Skin epidermis (tissue), 12 donors: ENCODE results near the gene B3GNT7.
"Not testable (repeated sequence)": the region's sequence is repeated elsewhere in the genome, so short reads cannot be mapped to it uniquely, and the experiment has no call there.

Source experiments
- H3K27ac ChIP-seq, 21 experiments: fragments of 200-600 bp; sonication (generic) in 11 of 21; one replicate each; pipeline ENCODE4 v1.5.0; 2020; ENCODE audit warnings: mild to moderate bottlenecking in 3 of 21, inconsistent platforms in 2 of 21, moderate library complexity in 2 of 21
- H3K4me3 ChIP-seq, 7 experiments: fragments of 200-600 bp; sonication (generic) in 2 of 7; one replicate each; pipeline ENCODE4 v1.5.0; 2020; ENCODE audit warnings: inconsistent platforms in 2 of 7, mild to moderate bottlenecking in 2 of 7, moderate library complexity in 1 of 7

B3GNT7 gene

GRCh38 chr2:231364061-231364460, 31.4 kb upstream of the B3GNT7 start:
- Histone ChIP-seq H3K4me3 (no peak overlapping the region), H3K27ac (no peak overlapping the region)

GRCh38 chr2:231364961-231365810, 30.3 kb upstream of the B3GNT7 start:
- Histone ChIP-seq H3K27ac (peak overlapping the region in 10 of 21 experiments; percentile 8 to 63 (median 46)), H3K4me3 (no peak overlapping the region)

- no peak overlapping the region for H3K27ac ChIP-seq
- no peak overlapping the region for H3K4me3 ChIP-seq
Measured at GRCh38 chr2:231367178-231367577, 28.3 kb upstream of the B3GNT7 start.

- Histone ChIP-seq H3K27ac (no peak overlapping the region), H3K4me3 (no peak overlapping the region)
Measured at GRCh38 chr2:231369580-231370428, 25.7 kb upstream of the B3GNT7 start.

GRCh38 chr2:231370429-231370748, 25.1 kb upstream of the B3GNT7 start:
- no peak overlapping the region for H3K4me3 ChIP-seq
- H3K27ac ChIP-seq: no peak overlapping the region

GRCh38 chr2:231370749-231371429, 24.6 kb upstream of the B3GNT7 start:
- Histone ChIP-seq H3K27ac (no peak overlapping the region), H3K4me3 (no peak overlapping the region)

GRCh38 chr2:231371430-231372054, 24.0 kb upstream of the B3GNT7 start:
- Histone ChIP-seq H3K27ac (no peak overlapping the region), H3K4me3 (no peak overlapping the region)

GRCh38 chr2:231372326-231372725, 23.2 kb upstream of the B3GNT7 start:
- no peak overlapping the region for H3K4me3 ChIP-seq
- no peak overlapping the region for H3K27ac ChIP-seq

GRCh38 chr2:231373184-231373583, 22.3 kb upstream of the B3GNT7 start:
- H3K27ac ChIP-seq: no peak overlapping the region
- H3K4me3 ChIP-seq: no peak overlapping the region

- no peak overlapping the region for H3K27ac ChIP-seq
Measured at GRCh38 chr2:231373786-231374349, 21.6 kb upstream of the B3GNT7 start.

GRCh38 chr2:231374771-231375170, 20.7 kb upstream of the B3GNT7 start:
- Histone ChIP-seq H3K27ac (no peak overlapping the region), H3K4me3 (no peak overlapping the region)

More at GRCh38 chr2:231373786-231374349, 21.6 kb upstream of the B3GNT7 start:
- H3K4me3 ChIP-seq: no peak overlapping the region

GRCh38 chr2:231375994-231376615, 19.4 kb upstream of the B3GNT7 start:
- not testable (repeated sequence) for H3K4me3 ChIP-seq, H3K27ac ChIP-seq

- Histone ChIP-seq H3K4me3 (no peak overlapping the region), H3K27ac (no peak overlapping the region)
Measured at GRCh38 chr2:231376857-231377256, 18.7 kb upstream of the B3GNT7 start.

GRCh38 chr2:231378026-231378722, 17.3 kb upstream of the B3GNT7 start:
- no peak overlapping the region for H3K27ac ChIP-seq
- H3K4me3 ChIP-seq: no peak overlapping the region

GRCh38 chr2:231379266-231380215, 16.0 kb upstream of the B3GNT7 start:
- Histone ChIP-seq H3K4me3 (no peak overlapping the region), H3K27ac (no peak overlapping the region)

- no peak overlapping the region for H3K27ac ChIP-seq
- no peak overlapping the region for H3K4me3 ChIP-seq
Measured at GRCh38 chr2:231380307-231380706, 15.2 kb upstream of the B3GNT7 start.

GRCh38 chr2:231380991-231381847, 14.3 kb upstream of the B3GNT7 start:
- no peak overlapping the region for H3K27ac ChIP-seq

More at GRCh38 chr2:231380991-231381847, 14.3 kb upstream of the B3GNT7 start:
- no peak overlapping the region for H3K4me3 ChIP-seq
